ENCODE data around the gene OXNAD1. TPM values are rescaled to one million over a fixed set of nuclear protein-coding genes. Genes with fewer than 3 reads are reported as not detected.
A peak's percentile ranks its signal among the peaks of the same experiment; 100 is the strongest.

Gene OXNAD1
- 15.7 and 18.5 TPM in 2 replicates for total RNA-seq (2021)
- percentile 69 among the genes with signal in this experiment for Bru-seq, nascent RNA
- BruChase-seq, experiment 1, labeled RNA remaining after a 2-hour chase, result percentile 75 among the genes with signal in this experiment
- percentile 59 among the genes with signal in this experiment for BruChase-seq, experiment 2, labeled RNA remaining after a 6-hour chase
- long read RNA-seq, transcript OXNAD1-201 (9 exons, 3,929 nt), result major isoform, 17 of 28 reads
- long read RNA-seq, partial matches to known transcripts, result 0 of 28 reads
- long read RNA-seq, other reads (novel, unspliced or antisense), result 7 of 28 reads

GRCh38 chr3:16264708-16265454 lies at the start of gene OXNAD1, which contains the start of gene DPH3:
Gene OXNAD1, plus strand, starts transcription at chr3:16265212. Its CDS starts 5,741 bp downstream, at chr3:16270953.
Gene DPH3, minus strand, starts transcription at chr3:16264943. Its CDS starts 67 bp downstream, at chr3:16264876.
- Histone ChIP-seq H4K20me1 (ENCODE audit: insufficient read depth) (no peaks in the 10 kb centered on the region; the same call in none of the 2 replicates), H3K9me2 (ENCODE audit: insufficient read depth) (no peaks in the 10 kb centered on the region), H3K36me3 (ENCODE audit: low read depth) (peaks cover 12% of the 10 kb centered on the region; the same call in 1 of the 2 replicates), H3K4me2 (peak within 1 kb of the TSS; percentile 95), H3F3A (ENCODE audit: insufficient read depth, low read depth) (no peaks in the 10 kb centered on the region), H3K79me2 (ENCODE audit: low read depth) (peaks cover 65% of the 10 kb centered on the region), H2AFZ (peak within 1 kb of the TSS; percentile 96), H3K4me1 (replicated peaks; ENCODE audit: insufficient read depth) (peaks cover 33% of the 10 kb centered on the region), H3K9me3 (ENCODE audit: insufficient read depth, low read depth) (no peaks in the 10 kb centered on the region), H3K27me3 (ENCODE audit: insufficient read depth, low read depth) (no peaks in the 10 kb centered on the region), H3K4me3 (peak within 1 kb of the TSS; percentile 98), H3K27ac (peak within 1 kb of the TSS; percentile 67)
- CTCF ChIA-PET, result interaction anchor here (0.6 kb wide), 1 partner anchor 286 kb away, joined by 3 read pairs; no protein-coding TSS in a partner anchor
- TF ChIP-seq, protein P1, sequence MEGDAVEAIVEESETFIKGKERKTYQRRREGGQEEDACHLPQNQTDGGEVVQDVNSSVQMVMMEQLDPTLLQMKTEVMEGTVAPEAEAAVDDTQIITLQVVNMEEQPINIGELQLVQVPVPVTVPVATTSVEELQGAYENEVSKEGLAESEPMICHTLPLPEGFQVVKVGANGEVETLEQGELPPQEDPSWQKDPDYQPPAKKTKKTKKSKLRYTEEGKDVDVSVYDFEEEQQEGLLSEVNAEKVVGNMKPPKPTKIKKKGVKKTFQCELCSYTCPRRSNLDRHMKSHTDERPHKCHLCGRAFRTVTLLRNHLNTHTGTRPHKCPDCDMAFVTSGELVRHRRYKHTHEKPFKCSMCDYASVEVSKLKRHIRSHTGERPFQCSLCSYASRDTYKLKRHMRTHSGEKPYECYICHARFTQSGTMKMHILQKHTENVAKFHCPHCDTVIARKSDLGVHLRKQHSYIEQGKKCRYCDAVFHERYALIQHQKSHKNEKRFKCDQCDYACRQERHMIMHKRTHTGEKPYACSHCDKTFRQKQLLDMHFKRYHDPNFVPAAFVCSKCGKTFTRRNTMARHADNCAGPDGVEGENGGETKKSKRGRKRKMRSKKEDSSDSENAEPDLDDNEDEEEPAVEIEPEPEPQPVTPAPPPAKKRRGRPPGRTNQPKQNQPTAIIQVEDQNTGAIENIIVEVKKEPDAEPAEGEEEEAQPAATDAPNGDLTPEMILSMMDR (conservative IDR thresholded peaks at IDR 0.05), result no peak
- no peak for TF ChIP-seq EZH2 (IDR thresholded peaks at IDR 0.05; ENCODE audit: low read depth)
- BruUV-seq (replicated peaks), result no TSS peak
- DNase-seq, result peak; percentile 94 to 98
- intact Hi-C loops (cut with micrococcal nuclease; ENCODE audit: unreplicated experiment), result loop anchor here (5.0 kb wide), 2 partner anchors 287 to 633 kb away; no protein-coding TSS in a partner anchor
- POLR2A ChIA-PET (ENCODE audit: unreplicated experiment), result interaction anchor here (0.5 to 0.7 kb wide), 3 partner anchors 303 to 749 kb away, joined by 3 to 19 read pairs (median 9); no protein-coding TSS in a partner anchor

GRCh38 chr3:16216373-16216935 lies 48.6 kb upstream of the OXNAD1 start:
- ChIA-PET CTCF (no interaction called here), POLR2A (ENCODE audit: unreplicated experiment) (no interaction called here)
- TF ChIP-seq, protein P1 (conservative IDR thresholded peaks at IDR 0.05), result no peak
- no peak for TF ChIP-seq EZH2 (IDR thresholded peaks at IDR 0.05; ENCODE audit: low read depth)
- no peaks in the 10 kb centered on the region for H3K36me3 ChIP-seq (ENCODE audit: low read depth)
- H3K9me3 ChIP-seq (ENCODE audit: insufficient read depth, low read depth), result no peaks in the 10 kb centered on the region
- intact Hi-C loops (cut with micrococcal nuclease; ENCODE audit: unreplicated experiment), result no loop called here
- H3K4me2 ChIP-seq, result no peak overlapping the region
- H3K27ac ChIP-seq, result no peak overlapping the region
- H4K20me1 ChIP-seq (ENCODE audit: insufficient read depth), result no peaks in the 10 kb centered on the region
- H3K4me3 ChIP-seq, result no peak overlapping the region
- H2AFZ ChIP-seq, result no peak overlapping the region
- H3K4me1 ChIP-seq (replicated peaks; ENCODE audit: insufficient read depth), result no peaks in the 10 kb centered on the region
- no peaks in the 10 kb centered on the region for H3K79me2 ChIP-seq (ENCODE audit: low read depth)
- no peaks in the 10 kb centered on the region for H3K27me3 ChIP-seq (ENCODE audit: insufficient read depth, low read depth)
- no peaks in the 10 kb centered on the region for H3F3A ChIP-seq (ENCODE audit: insufficient read depth, low read depth)
- BruUV-seq (replicated peaks), result no TSS peak
- DNase-seq, result no peak
- H3K9me2 ChIP-seq (ENCODE audit: insufficient read depth), result no peaks in the 10 kb centered on the region

GRCh38 chr3:16219777-16220176 lies 45.2 kb upstream of the OXNAD1 start:
- intact Hi-C loops (cut with micrococcal nuclease; ENCODE audit: unreplicated experiment), result no loop called here
- H3K79me2 ChIP-seq (ENCODE audit: low read depth), result no peaks in the 10 kb centered on the region
- no TSS peak for BruUV-seq (replicated peaks)
- CTCF ChIA-PET, result no interaction called here
- no peaks in the 10 kb centered on the region for H3K36me3 ChIP-seq (ENCODE audit: low read depth)
- no peak overlapping the region for H3K4me2 ChIP-seq
- H4K20me1 ChIP-seq (ENCODE audit: insufficient read depth), result no peaks in the 10 kb centered on the region
- no peak overlapping the region for H3K4me3 ChIP-seq
- no peaks in the 10 kb centered on the region for H3K4me1 ChIP-seq (replicated peaks; ENCODE audit: insufficient read depth)
- POLR2A ChIA-PET (ENCODE audit: unreplicated experiment), result interaction anchor here (0.7 kb wide), 1 partner anchor 46 kb away, joined by 6 read pairs; no protein-coding TSS in a partner anchor
- no peak for TF ChIP-seq EZH2 (IDR thresholded peaks at IDR 0.05; ENCODE audit: low read depth)
- TF ChIP-seq, protein P1 (conservative IDR thresholded peaks at IDR 0.05), result no peak
- H3F3A ChIP-seq (ENCODE audit: insufficient read depth, low read depth), result no peaks in the 10 kb centered on the region
- no peak overlapping the region; the same call in 1 of the 2 replicates for H2AFZ ChIP-seq
- 0 out of 2 replicates have a peak, but pooled peaks cover 3% of the 10 kb centered on the region for H3K9me2 ChIP-seq (ENCODE audit: insufficient read depth)
- no peak for DNase-seq
- no peak overlapping the region for H3K27ac ChIP-seq
- no peaks in the 10 kb centered on the region for H3K9me3 ChIP-seq (ENCODE audit: insufficient read depth, low read depth)
- no peaks in the 10 kb centered on the region for H3K27me3 ChIP-seq (ENCODE audit: insufficient read depth, low read depth)
